HepG2 (cell line): ENCODE measurements around the gene AP2B1. TPM values are rescaled to one million over a fixed set of nuclear protein-coding genes. Genes with fewer than 3 reads are reported as not detected.

Experiments
- ATAC-seq: fragments of 200-7000 bp; cut with Tn5 transposase; 3 replicates; pipeline ENCODE4 v1.9.1; 2020; ENCODE audit warnings: mild to moderate bottlenecking, moderate library complexity
- BruUV-seq: library from RNA; stranded (reverse); fragments of 400-500 nt; replicated peaks from 2 replicates; lab custom pipeline; 2021; lab: Mats Ljungman, UMichigan
- CTCF ChIA-PET: fragments of 300-600 bp; formaldehyde crosslinking; extraction: SDS; loops from one replicate; lab custom pipeline; 2021; ENCODE audit warnings: low total read pairs, inconsistent platforms, low intra/inter-chr PET ratio; lab: Yijun Ruan, JAX
- POLR2A ChIA-PET: fragments of 350-600 bp; sonication (Branson Sonifier 250); formaldehyde crosslinking; loops from one replicate; lab custom pipeline; 2020; ENCODE audit warnings: antibody characterized with exemption, inconsistent platforms; lab: Yijun Ruan, JAX
- DNase-seq: peaks from one replicate; pipeline ENCODE4 v3.0.0-alpha.2; 2015; ENCODE audit warnings: low spot score
- FAIRE-seq: peaks from 3 replicates; lab custom pipeline; 2011; peaks lifted over from hg19 to GRCh38; lab: Jason Lieb, UNC
- H2AFZ ChIP-seq: one replicate; pipeline ENCODE4 v1.6.1; 2011; ENCODE audit warnings: low read length, inconsistent platforms
- H3K27ac ChIP-seq: fragments of 300-600 bp; 3 replicates; pipeline ENCODE4 v1.8.0; 2011; ENCODE audit warnings: mixed run types, mild to moderate bottlenecking, mixed read lengths, low read length, inconsistent platforms; ENCODE audit not compliant: insufficient read depth; ENCODE audit errors: extremely low read length
- H3K27me3 ChIP-seq, 2 experiments: fragments of 200-600 bp in 1 of 2; 2 replicates in 1 of 2; 3 replicates in 1 of 2; pipeline versions ENCODE4 v1.6.0 to v1.8.0; 2011; ENCODE audit warnings: low read length in 2 of 2, mild to moderate bottlenecking in 2 of 2, moderate library complexity in 2 of 2, inconsistent platforms in 1 of 2; ENCODE audit not compliant: insufficient read depth in 2 of 2, control insufficient read depth in 1 of 2
- H3K36me3 ChIP-seq, 2 experiments: fragments of 200-600 bp in 1 of 2; replicated peaks in 1 of 2; 2 replicates in 1 of 2; 3 replicates in 1 of 2; pipeline versions ENCODE4 v1.5.1 to v1.8.0; 2011; ENCODE audit warnings: low read length in 2 of 2, inconsistent platforms in 1 of 2; ENCODE audit not compliant: insufficient read depth in 2 of 2, control insufficient read depth in 1 of 2
- H3K4me1 ChIP-seq: 2 replicates; pipeline ENCODE4 v1.5.1; 2012; ENCODE audit warnings: low read length, inconsistent platforms; ENCODE audit not compliant: insufficient read depth
- H3K4me2 ChIP-seq: 2 replicates; pipeline ENCODE4 v1.6.0; 2011; ENCODE audit warnings: low read depth, low read length, inconsistent platforms
- H3K4me3 ChIP-seq, 3 experiments: fragments of 200-600 bp in 1 of 3; sonication (generic), shearing (Covaris generic) in 1 of 3; replicated peaks in 1 of 3; 2 replicates each; pipeline ENCODE4 v1.5.1; 2011 to 2016; ENCODE audit warnings: low read length in 3 of 3, inconsistent platforms in 2 of 3, low read depth in 2 of 3, mild to moderate bottlenecking in 2 of 3, control low read depth in 1 of 3, mixed read lengths in 1 of 3; ENCODE audit not compliant: insufficient read depth in 1 of 3
- H3K79me2 ChIP-seq: one replicate; pipeline ENCODE4 v1.6.1; 2011; ENCODE audit warnings: low read length, inconsistent platforms; ENCODE audit not compliant: insufficient read depth
- H3K9ac ChIP-seq: 2 replicates; pipeline ENCODE4 v1.6.0; 2011; ENCODE audit warnings: mild to moderate bottlenecking, low read depth, low read length, inconsistent platforms; ENCODE audit not compliant: insufficient read depth
- H3K9me3 ChIP-seq: 2 replicates; pipeline ENCODE4 v1.5.1; 2012; ENCODE audit warnings: mild to moderate bottlenecking, low read length
- H4K20me1 ChIP-seq: 2 replicates; pipeline ENCODE4 v1.6.0; 2011; ENCODE audit warnings: inconsistent platforms, mild to moderate bottlenecking, low read length, moderate library complexity; ENCODE audit not compliant: insufficient read depth
- KDM2A ChIP-seq: sonication (generic); formaldehyde crosslinking; IDR thresholded peaks from 2 replicates; pipeline ENCODE4 v1.4.0; 2020; ENCODE audit warnings: low read depth, missing genetic modification reagents, borderline replicate concordance
- KLF12 ChIP-seq: sonication (generic); formaldehyde crosslinking; IDR thresholded peaks from 2 replicates; pipeline ENCODE4 v1.4.0; 2020; ENCODE audit warnings: missing genetic modification reagents, borderline replicate concordance
- NAIF1 ChIP-seq: sonication (generic); formaldehyde crosslinking; IDR thresholded peaks from 2 replicates; pipeline ENCODE4 v1.5.0; 2020; ENCODE audit warnings: mild to moderate bottlenecking, missing genetic modification reagents, borderline replicate concordance
- NCOR1 ChIP-seq: fragments of 200-600 bp; sonication (generic); IDR thresholded peaks from 2 replicates; pipeline ENCODE4 v1.7.0; 2017; ENCODE audit warnings: antibody characterized with exemption, low read length, borderline replicate concordance
- NKX3-1 ChIP-seq: sonication (generic); formaldehyde crosslinking; IDR thresholded peaks from 2 replicates; pipeline ENCODE4 v1.5.0; 2020; ENCODE audit warnings: missing genetic modification reagents
- SALL1 ChIP-seq: sonication (generic); formaldehyde crosslinking; IDR thresholded peaks from 2 replicates; pipeline ENCODE4 v1.8.0; 2022; ENCODE audit warnings: mild to moderate bottlenecking, missing genetic modification reagents
- SMAD9 ChIP-seq: sonication (generic); formaldehyde crosslinking; IDR thresholded peaks from 2 replicates; pipeline ENCODE4 v1.5.1; 2020; ENCODE audit warnings: mild to moderate bottlenecking, missing genetic modification reagents
- U2AF2 ChIP-seq: fragments of 200-400 bp; formaldehyde crosslinking; IDR thresholded peaks from 2 replicates; pipeline ENCODE4 v1.6.1; 2017; ENCODE audit warnings: low read depth, mild to moderate bottlenecking, low read length
- ZNF20 ChIP-seq: sonication (generic); formaldehyde crosslinking; IDR thresholded peaks from 2 replicates; pipeline ENCODE4 v1.4.0; 2020; ENCODE audit warnings: mild to moderate bottlenecking, moderate library complexity, missing genetic modification reagents
- ZNF264 ChIP-seq: sonication (generic); formaldehyde crosslinking; IDR thresholded peaks from 2 replicates; pipeline ENCODE4 v1.4.0; 2020; ENCODE audit warnings: missing genetic modification reagents
- ZNF460 ChIP-seq: sonication (generic); formaldehyde crosslinking; IDR thresholded peaks from 2 replicates; pipeline ENCODE4 v1.5.1; 2020; ENCODE audit warnings: missing genetic modification reagents, mild to moderate bottlenecking, borderline replicate concordance
- ZNF512B ChIP-seq: sonication (generic); formaldehyde crosslinking; IDR thresholded peaks from 2 replicates; pipeline ENCODE4 v1.5.1; 2020; ENCODE audit warnings: missing genetic modification reagents, mild to moderate bottlenecking, borderline replicate concordance
- WGBS: methylation state at CpG from one replicate; pipeline ENCODE4 v1.1.6; 2017; ENCODE audit warnings: low lambda C conversion rate; 5-methylcytosine and 5-hydroxymethylcytosine counted together
- in situ Hi-C: cut with HindIII; loops from 2 replicates; pipeline ENCODE4 v1.10.0; 2017; ENCODE audit warnings: low pct_unique_long_range_greater_than_20kb; ENCODE audit not compliant: extremely low pct_ligation_motif_present
- intact Hi-C: fragments of 100-400 bp; cut with micrococcal nuclease; formaldehyde crosslinking; loops from one replicate; pipeline ENCODE4 v1.10.0; 2022; ENCODE audit not compliant: unreplicated experiment
- polyA plus RNA-seq, 8 experiments: library from polyadenylated mRNA; depleted of rRNA in 3 of 8; stranded (reverse) in 7 of 8; unstranded in 1 of 8; fragments of >200 nt; fragmentation: Illumina TruSeq in 4 of 8; extraction: Trizol in 4 of 8; gene quantifications; 2 replicates each; pipeline versions ENCODE4 v1.2.1 to v1.2.3, GENCODE V29; 2011 to 2016; ENCODE audit warnings: low read depth in 4 of 8, missing spikeins in 1 of 8, mixed read lengths in 1 of 8; ENCODE audit not compliant: insufficient read depth in 1 of 8
- total RNA-seq, 5 experiments: library from RNA; depleted of rRNA; stranded (reverse); fragments of >200 nt; fragmentation: Illumina TruSeq; extraction: Trizol; gene quantifications; 2 replicates each; pipeline ENCODE4 v1.2.3, GENCODE V29; 2016; ENCODE audit warnings: low read depth in 1 of 5

The AP2B1 gene
- total and polyA plus RNA-seq, 2 of the 13 experiments (the other 11 are each of a cell fraction or from before 2014, with no cell fraction given): 23.8 to 71.3 TPM

GRCh38 chr17:35742896-35743477 is 155.9 kb downstream of the AP2B1 start:
- Histone ChIP-seq H3K36me3 (no peaks in the 10 kb centered on the region), H3K79me2 (no peaks in the 10 kb centered on the region), H4K20me1 (no peaks in the 10 kb centered on the region), H3K27ac (no peak overlapping the region), H3K4me2 (no peak overlapping the region), H3K27me3 (peaks cover 2 to 26% of the 10 kb centered on the region in 2 experiments; a peak in 2 of 5 replicates), H3K4me1 (no peaks in the 10 kb centered on the region), H3K4me3 (no peak overlapping the region), H3K9ac (no peak overlapping the region), H3K9me3 (no peaks in the 10 kb centered on the region), H2AFZ (no peak overlapping the region)
- DNase-seq (no peak), ATAC-seq (no peak), FAIRE-seq (no peak)
- 47% methylated on average over 5 of the region's 7 CpGs for WGBS
- in situ Hi-C loops: loop anchor here (10.0 to 25.0 kb wide), 2 partner anchors 188 to 431 kb away; no protein-coding TSS in a partner anchor
- ChIA-PET POLR2A (no interaction called here), CTCF (no interaction called here)
- intact Hi-C loops: no loop called here
- BruUV-seq: no TSS peak
- no peak for TF ChIP-seq NCOR1
- no peak for TF ChIP-seq SMAD9 (CRISPR knock-in tag)
- peak; percentile 21; the same call in 1 of the 2 replicates for TF ChIP-seq KDM2A (CRISPR knock-in tag)

- no peak for DNase-seq
- intact Hi-C loops (no loop called here), in situ Hi-C loops (loop anchor here (10.0 to 25.0 kb wide), 2 partner anchors 189 to 431 kb away; no protein-coding TSS in a partner anchor)
- H3K36me3 ChIP-seq: no peaks in the 10 kb centered on the region
- 0 out of 3 replicates have a peak, but pooled peaks have one; percentile 8 for ATAC-seq
- BruUV-seq: no TSS peak
- no peaks in the 10 kb centered on the region for H3K4me1 ChIP-seq
- POLR2A ChIA-PET: no interaction called here
- H4K20me1 ChIP-seq: no peaks in the 10 kb centered on the region
- no peak for FAIRE-seq
- no peak overlapping the region for H3K27ac ChIP-seq
- no peak overlapping the region for H2AFZ ChIP-seq
- H3K9me3 ChIP-seq: no peaks in the 10 kb centered on the region
- no peak overlapping the region for H3K9ac ChIP-seq
- WGBS: 58% methylated on average over 6 of the region's 7 CpGs
- peaks cover 2 to 33% of the 10 kb centered on the region in 2 experiments; a peak in 4 of 5 replicates for H3K27me3 ChIP-seq
- H3K79me2 ChIP-seq: no peaks in the 10 kb centered on the region
- no peak overlapping the region for H3K4me2 ChIP-seq
- H3K4me3 ChIP-seq: no peak overlapping the region
- CTCF ChIA-PET: no interaction called here
- TF ChIP-seq ZNF512B (CRISPR knock-in tag) (no peak), NKX3-1 (CRISPR knock-in tag) (0 out of 2 replicates have a peak, but pooled peaks have one; percentile 33), ZNF264 (CRISPR knock-in tag) (no peak), NAIF1 (CRISPR knock-in tag) (no peak), U2AF2 (no peak), ZNF460 (CRISPR knock-in tag) (no peak), KLF12 (CRISPR knock-in tag) (0 out of 2 replicates have a peak, but pooled peaks have one; percentile 32), SALL1 (CRISPR knock-in tag) (peak; percentile 59), ZNF20 (no peak)
Measured at GRCh38 chr17:35743626-35744328, 156.7 kb downstream of the AP2B1 start.
